Activated T-cell treated with anti-CD3 and anti-CD28 coated beads, Interleukin-2, amount 50 U/mL, for 1 hour (primary cell): Measurements from ENCODE around the gene PSORS1C2.

Source experiments
- DNase-seq: peaks from one replicate; pipeline ENCODE4 v3.0.0-alpha.2; 2020

The PSORS1C2 gene

GRCh38 chr6:31135710-31136109, 3.2 kb downstream of the PSORS1C2 start:
- DNase-seq: no peak

DNA sequence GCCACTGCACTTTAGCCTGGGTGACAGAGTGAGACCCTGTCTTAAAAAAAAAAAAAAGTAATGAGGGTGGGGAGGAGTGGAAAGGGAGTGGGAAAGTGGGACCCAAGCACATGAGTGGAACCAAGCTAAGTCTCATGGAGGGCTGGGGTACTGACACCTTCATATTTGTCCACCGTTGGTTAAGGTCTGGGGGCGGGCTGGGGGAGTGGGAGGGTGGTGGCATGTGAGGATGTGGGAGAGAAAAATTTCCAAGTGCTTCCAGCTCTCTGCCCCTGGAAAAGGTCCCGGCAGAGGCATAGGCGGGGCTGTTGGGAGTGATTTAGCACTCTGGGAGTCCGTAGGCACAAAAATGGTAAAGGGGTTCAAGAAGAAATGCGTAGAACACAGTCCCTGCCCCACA, 6.1 kb downstream of the PSORS1C2 start:
- DNase-seq: no peak

DNA sequence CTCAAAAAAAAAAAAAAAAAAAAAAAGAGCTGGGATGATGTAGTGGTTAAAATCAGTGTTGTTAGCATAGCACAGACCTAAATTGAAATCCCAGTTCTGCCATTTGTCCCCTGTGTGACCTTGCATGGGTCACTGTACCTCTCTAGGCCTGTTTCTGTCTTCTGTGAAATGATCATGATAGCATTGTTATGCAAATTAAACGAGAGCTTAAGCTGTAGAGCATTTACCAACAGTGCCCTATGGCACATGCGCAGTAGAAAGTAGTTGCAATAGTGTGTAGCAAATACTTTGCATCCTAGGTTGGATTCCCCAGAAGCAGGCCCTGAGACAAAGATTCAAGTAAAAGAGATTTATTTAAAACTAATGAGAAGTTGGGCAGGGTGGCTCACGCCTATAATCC, 7.3 kb downstream of the PSORS1C2 start:
- no peak for DNase-seq

DNA sequence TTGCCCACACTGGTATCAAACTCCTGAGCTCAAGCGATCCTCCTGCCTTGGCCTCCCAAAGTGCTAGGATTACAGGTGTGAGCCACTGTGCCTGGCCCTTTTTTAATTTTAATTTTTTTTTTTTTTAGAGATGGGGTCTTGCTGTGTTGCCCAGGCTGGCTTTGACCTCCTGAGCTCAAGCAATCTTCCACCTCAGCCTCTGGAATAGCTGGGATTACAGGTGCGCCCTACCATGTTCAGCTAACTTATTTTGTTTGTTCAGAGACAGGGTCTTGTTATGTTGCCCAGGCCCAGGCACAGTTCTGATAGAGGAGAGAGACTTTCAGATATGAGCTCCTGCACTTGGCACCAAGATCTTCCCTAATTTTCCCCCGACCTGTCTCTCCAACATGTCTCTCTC, 8.1 kb downstream of the PSORS1C2 start:
- DNase-seq: no peak

GRCh38 chr6:31129130-31129529, 9.7 kb downstream of the PSORS1C2 start:
- DNase-seq: no peak

- peak; percentile 78 for DNase-seq
Observed at GRCh38 chr6:31128093-31128676, 10.7 kb downstream of the PSORS1C2 start.

GRCh38 chr6:31126396-31127175, 12.3 kb downstream of the PSORS1C2 start:
- no peak for DNase-seq

GRCh38 chr6:31125586-31126363, 13.1 kb downstream of the PSORS1C2 start:
- no peak for DNase-seq

DNA sequence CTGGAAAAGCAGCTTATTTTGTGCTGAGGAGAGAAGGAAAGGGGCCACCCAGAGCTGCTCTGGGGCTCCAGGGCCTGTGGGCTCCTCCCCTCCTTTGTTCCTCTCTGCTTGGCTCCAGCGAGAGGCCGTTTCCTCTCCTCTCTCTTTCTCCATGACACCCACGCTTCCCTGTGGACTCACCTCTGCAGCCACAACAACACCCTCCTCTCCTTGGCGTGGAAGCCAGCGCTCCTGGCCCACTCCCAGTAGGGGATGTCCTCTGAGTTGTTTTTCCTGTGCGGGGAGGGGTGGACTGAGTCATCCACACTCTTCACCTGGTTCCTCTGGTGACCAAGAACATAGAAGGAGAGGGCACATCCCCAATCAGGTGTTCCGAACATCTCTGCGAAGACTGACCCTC, 13.7 kb downstream of the PSORS1C2 start:
- DNase-seq: no peak

DNA sequence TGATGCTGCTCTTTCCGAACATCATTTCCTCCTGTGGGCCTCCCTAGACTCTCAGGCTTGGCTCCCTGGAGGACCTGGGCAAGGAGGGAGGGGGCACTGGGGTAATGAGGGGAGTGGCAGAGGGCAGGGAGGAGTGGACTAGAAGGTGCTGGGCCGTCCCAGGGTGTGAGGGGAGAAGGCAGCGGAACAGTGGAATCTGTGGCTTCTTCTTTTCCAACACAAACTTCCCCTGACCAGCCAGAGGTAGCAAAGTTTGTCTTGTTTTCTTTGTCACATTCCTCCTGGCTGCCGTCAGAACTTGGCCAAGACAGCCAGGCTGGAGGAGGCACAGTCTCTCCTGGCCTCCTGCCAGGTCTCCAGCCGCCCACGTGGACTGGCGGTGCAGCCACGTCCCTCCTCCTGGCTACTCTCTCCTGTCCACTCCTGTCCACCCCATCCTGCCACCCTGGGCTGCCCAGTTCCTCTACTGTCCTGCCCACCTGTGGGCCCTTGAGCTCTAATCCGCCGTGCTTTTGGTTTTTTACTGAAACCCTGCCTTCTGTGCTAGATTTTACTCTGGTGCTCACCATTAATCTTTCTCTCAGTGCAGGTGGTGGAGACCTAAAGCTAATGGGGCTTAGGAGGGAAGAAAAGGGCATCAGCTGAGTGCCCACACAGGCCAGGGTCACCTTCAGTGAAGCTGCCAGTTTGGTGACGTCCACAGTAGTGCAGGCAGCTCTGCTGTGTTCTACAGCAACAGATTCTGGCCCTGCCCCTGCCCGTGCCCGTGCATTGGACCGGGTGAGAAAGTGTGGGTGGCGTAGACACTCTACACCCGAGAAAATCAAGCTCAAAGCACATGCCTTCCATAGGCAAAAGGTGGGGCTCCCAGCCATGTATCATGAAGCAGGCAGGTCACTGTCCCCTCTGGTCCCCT, 15.8 kb downstream of the PSORS1C2 start:
- DNase-seq: no peak

- no peak for DNase-seq
Observed at GRCh38 chr6:31121131-31121790, 17.6 kb downstream of the PSORS1C2 start.

- DNase-seq: no peak
Observed at GRCh38 chr6:31120151-31120915, 18.5 kb downstream of the PSORS1C2 start, which contains the start of gene CDSN. Gene CDSN, minus strand, starts transcription at chr6:31120446. Its CDS starts 27 bp downstream, at chr6:31120419.

GRCh38 chr6:31118178-31118577, 20.7 kb downstream of the PSORS1C2 start:
- no peak for DNase-seq

DNA sequence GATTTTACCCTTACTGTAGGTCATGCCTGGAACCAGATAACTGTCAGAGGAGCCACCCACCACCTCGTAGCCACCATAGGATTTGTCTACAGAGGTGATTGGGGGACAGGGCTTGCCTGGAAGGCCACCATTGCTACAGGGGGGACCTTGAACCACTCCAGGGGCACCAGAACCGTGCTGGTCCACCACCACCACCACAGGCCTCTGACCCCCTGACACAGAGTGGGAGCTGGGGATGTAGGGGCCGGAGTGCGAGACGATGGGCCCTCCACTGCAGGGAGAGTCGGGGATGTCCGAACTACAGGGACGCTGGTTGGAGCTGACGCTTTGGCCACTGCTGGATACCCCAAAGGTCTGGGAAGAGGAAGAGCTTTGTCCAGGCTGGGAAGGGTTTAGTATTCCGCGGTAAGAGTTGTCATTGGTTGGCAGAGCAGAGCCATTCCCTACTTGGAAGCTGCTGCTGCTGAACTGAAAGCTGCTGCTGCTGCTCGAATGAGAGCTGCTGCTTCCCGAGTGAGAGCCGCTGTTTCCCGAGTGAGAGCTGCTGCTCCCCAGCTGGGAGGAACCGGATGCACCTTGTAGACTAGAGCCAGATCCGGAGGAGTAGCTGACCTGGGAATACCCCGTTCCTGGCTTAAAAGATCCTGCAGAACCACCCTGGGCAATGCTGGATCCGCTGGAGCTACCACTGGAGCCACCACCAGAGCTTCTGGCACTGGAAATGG, 22.0 kb downstream of the PSORS1C2 start:
- DNase-seq: no peak

- no peak for DNase-seq
Observed at GRCh38 chr6:31115941-31116560, 22.8 kb downstream of the PSORS1C2 start.

- no peak for DNase-seq
Observed at GRCh38 chr6:31114970-31115849, 23.7 kb downstream of the PSORS1C2 start.

- no peak for DNase-seq
Observed at GRCh38 chr6:31114541-31114878, 24.4 kb downstream of the PSORS1C2 start, which contains the start of gene PSORS1C1. Gene PSORS1C1, plus strand, starts transcription at chr6:31114800. Its CDS starts 14,833 bp downstream, at chr6:31129633.

DNA sequence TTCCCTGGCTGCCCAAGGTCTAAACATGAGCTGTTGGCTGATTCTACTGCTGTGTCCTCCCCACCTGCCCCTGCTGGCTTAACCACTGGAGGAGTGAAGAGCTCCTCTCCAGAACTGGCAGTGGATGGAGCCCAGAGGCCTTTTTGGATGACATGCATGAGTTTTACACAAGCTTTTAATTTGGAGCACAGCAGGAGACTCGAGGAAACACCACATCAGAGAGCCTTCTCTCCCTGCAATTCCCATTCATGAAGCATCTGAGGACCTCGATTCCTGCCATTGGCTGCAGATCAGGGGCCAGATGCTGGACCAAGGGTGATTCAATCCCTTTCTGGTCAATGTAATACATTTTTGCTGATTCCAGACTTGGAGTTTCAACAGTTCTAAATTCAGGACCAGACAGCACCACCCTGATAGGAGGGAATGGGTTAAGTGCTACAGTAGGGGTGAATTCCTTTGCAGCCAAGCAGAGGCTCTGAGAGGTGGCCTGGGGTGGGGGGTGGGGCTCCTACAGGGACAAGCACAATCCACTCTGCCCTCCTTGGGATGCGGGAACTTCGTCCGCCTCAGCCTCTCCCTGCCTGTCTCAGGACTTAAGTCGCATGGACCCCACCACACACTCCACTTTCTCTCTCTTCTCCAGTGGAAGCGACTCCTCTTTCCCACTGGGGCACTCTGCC, 24.9 kb downstream of the PSORS1C2 start:
- no peak for DNase-seq
